Activated CD8-positive, alpha-beta T cell treated with anti-CD3 and anti-CD28 coated beads for 36 hours (primary cell): Measurements from ENCODE around the gene MS4A6A. TPM values are rescaled to one million over a fixed set of nuclear protein-coding genes. Genes with fewer than 3 reads are reported as not detected.
"Not testable (repeated sequence)": the region's sequence is repeated elsewhere in the genome, so short reads cannot be mapped to it uniquely, and the experiment has no call there.

Experiments
- ATAC-seq: fragments of 200-7000 bp; cut with Tn5 transposase; one replicate; pipeline ENCODE4 v1.10.0; 2021; ENCODE audit warnings: mild to moderate bottlenecking, moderate library complexity
- CTCF ChIA-PET: fragments of 350-600 bp; sonication (Branson Sonifier 250); formaldehyde crosslinking; loops from one replicate; lab custom pipeline; 2021; ENCODE audit warnings: antibody characterized with exemption; lab: Charles Lee
- POLR2A ChIA-PET: fragments of 350-600 bp; sonication (Branson Sonifier 250); formaldehyde crosslinking; loops from one replicate; lab custom pipeline; 2021; ENCODE audit warnings: antibody characterized with exemption; lab: Charles Lee
- DNase-seq: peaks from one replicate; pipeline ENCODE4 v3.0.0-alpha.2; 2020
- H3K27ac Mint-ChIP-seq: one replicate; pipeline ENCODE4 v1.8.0; 2021; ENCODE audit warnings: mild to moderate bottlenecking, mixed read lengths
- H3K27me3 Mint-ChIP-seq: one replicate; pipeline ENCODE4 v1.8.0; 2021; ENCODE audit warnings: mixed read lengths
- H3K36me3 Mint-ChIP-seq: one replicate; pipeline ENCODE4 v1.8.0; 2021; ENCODE audit warnings: low read depth, mixed read lengths
- H3K4me1 Mint-ChIP-seq: one replicate; pipeline ENCODE4 v1.8.0; 2021; ENCODE audit warnings: low read depth, mixed read lengths
- H3K4me3 Mint-ChIP-seq: one replicate; pipeline ENCODE4 v1.8.0; 2021; ENCODE audit warnings: mild to moderate bottlenecking, moderate library complexity, mixed read lengths
- H3K9me3 Mint-ChIP-seq: one replicate; pipeline ENCODE4 v1.8.0; 2021; ENCODE audit warnings: mixed read lengths
- CTCF ChIP-seq: fragments of 200-600 bp; IDR thresholded peaks from one replicate; pipeline ENCODE4 v1.8.0; 2022; ENCODE audit warnings: antibody characterized with exemption, mild to moderate bottlenecking
- intact Hi-C: fragments of 100-400 bp; cut with micrococcal nuclease; formaldehyde crosslinking; loops from one replicate; pipeline ENCODE4 v1.10.0; 2022
- total RNA-seq, 2 experiments: library from RNA; stranded (reverse); gene quantifications; one replicate each; pipeline ENCODE4 v1.2.3, GENCODE V29; 2021

Gene MS4A6A
- total RNA-seq, 2 experiments from 2014 or later, result not detected

GRCh38 chr11:60155931-60156330 is 27.0 kb downstream of the MS4A6A start:
- POLR2A ChIA-PET, result no interaction called here
- CTCF ChIA-PET, result no interaction called here
- no peaks in the 10 kb centered on the region for H3K36me3 Mint-ChIP-seq
- TF ChIP-seq CTCF, result no peak
- no peaks in the 10 kb centered on the region for H3K9me3 Mint-ChIP-seq
- peaks cover 16% of the 10 kb centered on the region for H3K27me3 Mint-ChIP-seq
- H3K27ac Mint-ChIP-seq, result no peak overlapping the region
- no peak for DNase-seq
- intact Hi-C loops, result no loop called here
- no peaks in the 10 kb centered on the region for H3K4me1 Mint-ChIP-seq
- no peak overlapping the region for H3K4me3 Mint-ChIP-seq
- no peak for ATAC-seq

- H3K4me3 Mint-ChIP-seq, H3K27ac Mint-ChIP-seq, H3K4me1 Mint-ChIP-seq, H3K9me3 Mint-ChIP-seq, intact Hi-C loops, ATAC-seq, POLR2A ChIA-PET, H3K36me3 Mint-ChIP-seq, DNase-seq, H3K27me3 Mint-ChIP-seq, CTCF ChIA-PET: not testable (repeated sequence)
These were observed 30.2 kb downstream of the MS4A6A start for GRCh38 chr11:60152727-60153126.

DNA sequence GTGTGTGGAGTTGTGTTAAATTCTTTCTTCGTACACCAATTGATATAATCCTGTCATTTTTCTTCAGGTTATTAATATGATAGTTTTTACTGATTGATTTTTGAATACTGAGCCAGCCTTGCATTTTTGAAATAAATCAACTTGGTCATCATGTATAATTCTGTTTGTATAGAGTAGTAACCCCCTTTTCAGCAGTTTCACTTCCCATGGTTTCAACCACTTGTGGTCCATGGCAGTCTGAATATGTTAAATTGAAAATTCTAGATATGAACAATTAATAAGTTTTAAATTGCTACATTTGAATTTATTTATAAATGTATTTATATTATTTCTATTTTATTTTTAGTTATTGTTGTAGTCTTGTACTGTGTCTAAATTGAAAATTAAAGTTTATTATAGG is 32.6 kb downstream of the MS4A6A start:
- intact Hi-C loops, result no loop called here
- CTCF ChIA-PET, result no interaction called here
- Mint-ChIP-seq H3K4me3 (no peak overlapping the region), H3K27ac (no peak overlapping the region), H3K36me3 (no peaks in the 10 kb centered on the region), H3K27me3 (peaks cover 3% of the 10 kb centered on the region), H3K4me1 (no peaks in the 10 kb centered on the region), H3K9me3 (no peaks in the 10 kb centered on the region)
- no peak for DNase-seq
- POLR2A ChIA-PET, result no interaction called here
- no peak for ATAC-seq
- TF ChIP-seq CTCF, result no peak

DNA sequence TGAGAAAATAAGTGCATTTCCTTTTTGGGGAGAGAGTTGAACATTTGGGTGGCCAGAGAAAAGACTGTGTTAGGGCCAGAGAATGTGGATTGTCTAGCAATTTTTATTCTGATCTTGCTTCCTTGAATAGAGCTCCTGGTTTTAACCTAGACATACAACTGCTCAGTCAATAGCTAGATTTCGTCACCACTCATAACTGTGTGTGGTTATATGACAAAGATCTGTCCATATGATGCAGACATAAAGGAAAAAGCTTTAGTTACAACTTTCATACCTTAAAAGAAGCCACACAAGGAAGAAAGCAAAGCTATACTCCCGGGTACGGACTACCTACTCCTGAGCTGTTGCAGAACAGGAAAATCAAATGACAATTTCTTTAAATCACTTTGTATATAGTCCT is 37.2 kb downstream of the MS4A6A start:
- Mint-ChIP-seq H3K9me3 (no peaks in the 10 kb centered on the region), H3K27ac (no peak overlapping the region), H3K4me3 (no peak overlapping the region), H3K27me3 (no peaks in the 10 kb centered on the region), H3K4me1 (no peaks in the 10 kb centered on the region), H3K36me3 (no peaks in the 10 kb centered on the region)
- POLR2A ChIA-PET, result no interaction called here
- TF ChIP-seq CTCF, result no peak
- intact Hi-C loops, result no loop called here
- CTCF ChIA-PET, result interaction anchor here (0.6 to 1.1 kb wide), 2 partner anchors 17 to 120 kb away, joined by 3 read pairs; no protein-coding TSS in a partner anchor
- no peak for DNase-seq
- no peak for ATAC-seq

- H3K27ac Mint-ChIP-seq, result no peak overlapping the region
- H3K4me3 Mint-ChIP-seq, result no peak overlapping the region
- TF ChIP-seq CTCF, result no peak
- no peaks in the 10 kb centered on the region for H3K9me3 Mint-ChIP-seq
- H3K4me1 Mint-ChIP-seq, result no peaks in the 10 kb centered on the region
- intact Hi-C loops, result no loop called here
- ATAC-seq (peak; percentile 20), DNase-seq (no peak)
- ChIA-PET CTCF (no interaction called here), POLR2A (no interaction called here)
- no peaks in the 10 kb centered on the region for H3K36me3 Mint-ChIP-seq
- H3K27me3 Mint-ChIP-seq, result peaks cover 1% of the 10 kb centered on the region
These were observed 39.1 kb downstream of the MS4A6A start for GRCh38 chr11:60143768-60144167.

GRCh38 chr11:60133917-60134316 is 49.0 kb downstream of the MS4A6A start:
- no peak for ATAC-seq
- Mint-ChIP-seq H3K27me3 (peaks cover 13% of the 10 kb centered on the region), H3K4me1 (no peaks in the 10 kb centered on the region), H3K27ac (no peak overlapping the region), H3K4me3 (no peak overlapping the region), H3K9me3 (peaks cover 4% of the 10 kb centered on the region), H3K36me3 (no peaks in the 10 kb centered on the region)
- intact Hi-C loops, result no loop called here
- no peak for DNase-seq
- no peak for TF ChIP-seq CTCF
- ChIA-PET POLR2A (no interaction called here), CTCF (no interaction called here)
